NCI-H1105 treated with DMSO at 0.1 percent for 48 hours (cell line): Measurements from ENCODE around the gene FLII.
"Not testable (repeated sequence)": the region's sequence is repeated elsewhere in the genome, so short reads cannot be mapped to it uniquely, and the experiment has no call there.

Experiments
- DNase-seq: peaks from one replicate; lab custom pipeline; 2025; lab: John Stamatoyannopoulos, UW

FLII gene

GRCh38 chr17:18218756-18219415, 39.7 kb downstream of the FLII start:
- DNase-seq, result no peak

- DNase-seq, result peak; percentile 58
Measured at GRCh38 chr17:18217412-18218015, 41.0 kb downstream of the FLII start.

- not testable (repeated sequence) for DNase-seq
Measured at GRCh38 chr17:18216906-18217305, 41.6 kb downstream of the FLII start.

DNA sequence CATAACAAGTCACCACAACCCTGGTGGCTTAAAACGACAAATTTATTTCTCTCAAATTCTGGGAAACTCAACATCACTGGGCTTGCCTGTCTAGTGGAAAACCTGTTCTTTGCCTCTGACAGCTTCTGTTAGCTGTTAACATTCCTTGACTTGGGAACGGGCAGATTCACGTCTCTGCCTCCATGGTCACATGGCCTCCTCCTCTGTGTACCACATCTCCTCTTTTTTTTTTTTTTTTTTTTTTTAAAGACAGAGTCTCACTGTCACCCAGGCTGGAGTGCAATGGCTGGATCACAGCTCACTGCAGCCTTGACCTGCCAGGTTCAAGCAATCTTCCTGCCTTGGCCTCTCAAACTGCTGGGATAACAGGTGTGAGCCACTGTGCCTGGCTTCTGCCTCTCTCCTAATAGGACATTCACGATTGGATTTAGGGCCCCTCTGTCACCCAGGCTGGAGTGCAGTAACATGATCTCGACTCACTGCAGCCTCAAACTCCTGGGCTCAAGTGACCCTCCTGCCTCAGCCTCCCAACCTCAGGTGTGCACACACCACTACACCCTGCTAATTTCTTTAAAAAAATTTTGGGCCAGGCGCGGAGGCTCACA, 44.8 kb downstream of the FLII start:
- DNase-seq, result no peak

GRCh38 chr17:18208092-18208491, 50.4 kb downstream of the FLII start:
- no peak for DNase-seq

GRCh38 chr17:18206962-18207361, 51.6 kb downstream of the FLII start:
- DNase-seq, result no peak

DNA sequence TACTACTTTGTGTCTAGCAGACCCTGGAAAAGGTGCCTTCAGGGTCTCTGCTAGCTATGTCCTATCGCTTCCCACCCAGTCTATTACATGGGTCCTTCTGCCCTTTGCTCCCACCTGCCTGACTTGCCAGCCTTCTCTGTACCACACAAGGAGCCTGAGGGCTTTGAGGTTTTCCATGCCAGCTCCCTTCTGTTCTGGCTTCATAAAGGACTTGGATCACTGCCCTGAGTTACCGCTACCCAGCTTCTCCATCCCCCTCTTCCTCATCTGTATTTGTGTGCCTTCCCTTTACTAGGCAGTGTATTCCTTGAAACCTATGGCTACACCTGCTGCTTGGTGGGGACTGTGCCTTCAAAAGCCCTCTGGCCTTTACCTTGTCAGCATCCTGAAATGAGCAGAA, 52.7 kb downstream of the FLII start:
- no peak for DNase-seq

- no peak for DNase-seq
Measured at GRCh38 chr17:18203308-18203707, 55.2 kb downstream of the FLII start.

- DNase-seq, result no peak
Measured at GRCh38 chr17:18201108-18201507, 57.4 kb downstream of the FLII start.

DNA sequence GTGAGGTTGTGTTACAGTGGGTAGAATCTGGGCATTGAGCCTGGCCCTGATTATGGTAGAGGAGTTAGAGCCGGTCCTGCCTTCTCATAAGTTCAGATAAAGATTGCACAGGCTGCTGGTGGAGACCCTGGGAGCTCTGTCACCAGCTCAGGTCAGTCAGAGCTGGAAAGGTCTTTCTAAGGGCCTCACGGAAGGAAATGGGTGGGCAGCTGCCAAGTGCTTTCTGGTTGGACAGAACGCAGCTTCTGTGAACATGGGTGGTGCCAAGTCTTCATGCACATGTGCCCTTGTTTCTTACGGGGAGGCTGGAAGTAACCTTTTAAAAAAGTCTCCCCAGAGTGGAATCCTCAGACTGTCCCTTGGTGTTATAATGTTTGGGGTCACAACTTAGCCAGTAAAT, 60.0 kb downstream of the FLII start:
- DNase-seq, result no peak

DNA sequence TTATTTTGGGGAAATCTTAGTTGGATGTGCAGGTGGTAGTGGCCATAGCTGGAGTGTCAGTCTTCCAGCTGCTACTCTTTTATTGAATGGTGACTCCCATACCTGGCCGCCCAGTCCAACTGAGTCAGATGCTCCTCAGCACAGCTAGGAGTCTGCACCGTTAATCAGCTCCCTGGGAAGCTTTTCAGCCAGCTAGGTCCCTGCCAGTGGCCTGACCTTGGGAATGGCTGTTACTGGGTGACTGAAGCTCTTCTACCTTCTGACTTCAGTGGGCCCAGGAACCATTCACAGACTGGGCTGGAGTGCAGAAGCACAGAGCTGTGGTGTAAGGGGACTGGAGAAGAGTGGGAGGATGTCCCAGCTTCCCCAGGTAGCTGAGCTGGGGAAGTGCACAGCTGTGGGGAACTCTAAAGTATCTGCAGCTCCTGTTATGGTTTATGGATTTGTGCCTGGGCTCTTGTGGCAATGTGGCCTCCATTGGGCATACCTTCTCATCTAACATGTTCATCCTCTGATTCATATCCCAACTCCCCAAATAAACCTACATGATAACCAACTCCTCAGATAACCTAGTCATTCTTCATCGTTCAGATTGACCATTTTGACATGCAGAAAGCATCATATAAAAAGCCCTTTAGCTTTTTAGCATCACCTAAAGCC, 60.9 kb downstream of the FLII start:
- no peak for DNase-seq

DNA sequence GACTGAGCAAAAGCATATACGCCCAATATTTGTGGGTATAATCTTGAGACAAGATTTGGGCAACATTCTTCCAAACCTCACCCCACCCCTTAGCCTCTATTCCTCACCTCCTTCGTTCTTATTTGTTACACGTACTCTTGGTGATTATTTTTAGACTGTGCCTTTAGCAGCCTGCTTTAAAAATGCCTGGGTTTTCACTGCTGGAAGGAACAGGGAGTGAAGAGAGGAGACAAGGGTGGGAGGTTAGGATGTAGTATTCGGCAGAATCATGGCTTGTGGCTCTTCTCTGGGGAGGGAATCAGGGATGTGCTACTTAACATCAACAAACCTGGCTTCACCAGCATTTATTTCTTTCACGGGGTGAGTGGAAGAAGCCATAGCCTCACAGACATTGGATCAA, 63.3 kb downstream of the FLII start:
- DNase-seq, result no peak
